Stimulated activated memory B cell treated with anti-CD40 and anti-IgM and Interleukin-4, amounts not matched to agents 10 μg/mL and 1 μg/mL and 100 μg/mL, for 72 hours (primary cell): ENCODE results near the gene MEGF10.

Source experiments
- ATAC-seq: fragments of 150-1000 bp; cut with Tn5 transposase; 2 replicates; pipeline ENCODE4 v1.10.0; 2021
- H3K27ac Mint-ChIP-seq: one replicate; pipeline ENCODE4 v1.8.0; 2022; ENCODE audit warnings: mild to moderate bottlenecking, mixed read lengths
- H3K27me3 Mint-ChIP-seq: one replicate; pipeline ENCODE4 v1.8.0; 2022; ENCODE audit warnings: mixed read lengths
- H3K36me3 Mint-ChIP-seq: one replicate; pipeline ENCODE4 v1.8.0; 2022; ENCODE audit warnings: mixed read lengths
- H3K4me1 Mint-ChIP-seq: one replicate; pipeline ENCODE4 v1.8.0; 2022; ENCODE audit warnings: mixed read lengths
- H3K4me3 Mint-ChIP-seq: one replicate; pipeline ENCODE4 v1.8.0; 2022; ENCODE audit warnings: mild to moderate bottlenecking, moderate library complexity, mixed read lengths
- H3K9me3 Mint-ChIP-seq: one replicate; pipeline ENCODE4 v1.8.0; 2022; ENCODE audit warnings: mixed read lengths

Gene MEGF10

DNA sequence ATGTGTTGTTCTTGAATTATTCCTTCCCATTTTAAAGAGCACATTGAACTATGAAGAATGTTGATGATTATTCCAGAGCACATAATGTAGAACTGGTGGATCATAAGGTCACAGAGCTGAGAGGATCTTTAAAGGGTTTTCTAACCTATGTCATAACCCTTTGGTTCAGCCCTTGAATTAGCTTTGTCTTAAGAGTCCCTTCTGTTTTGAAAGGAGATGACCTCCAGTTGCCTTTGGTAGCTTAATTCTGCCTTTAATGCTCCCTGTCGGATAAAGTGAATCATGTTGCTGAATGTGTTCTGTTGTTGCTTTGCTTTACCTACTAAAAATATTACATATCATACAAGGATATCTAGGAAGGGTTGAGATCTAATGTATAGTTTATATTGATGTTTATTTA lies 127.8 kb downstream of the MEGF10 start:
- no peak overlapping the region for H3K27ac Mint-ChIP-seq
- no peaks in the 10 kb centered on the region for H3K27me3 Mint-ChIP-seq
- H3K4me1 Mint-ChIP-seq = peaks cover 9% of the 10 kb centered on the region
- no peak overlapping the region for H3K4me3 Mint-ChIP-seq
- no peaks in the 10 kb centered on the region for H3K9me3 Mint-ChIP-seq
- no peak for ATAC-seq
- no peaks in the 10 kb centered on the region for H3K36me3 Mint-ChIP-seq

DNA sequence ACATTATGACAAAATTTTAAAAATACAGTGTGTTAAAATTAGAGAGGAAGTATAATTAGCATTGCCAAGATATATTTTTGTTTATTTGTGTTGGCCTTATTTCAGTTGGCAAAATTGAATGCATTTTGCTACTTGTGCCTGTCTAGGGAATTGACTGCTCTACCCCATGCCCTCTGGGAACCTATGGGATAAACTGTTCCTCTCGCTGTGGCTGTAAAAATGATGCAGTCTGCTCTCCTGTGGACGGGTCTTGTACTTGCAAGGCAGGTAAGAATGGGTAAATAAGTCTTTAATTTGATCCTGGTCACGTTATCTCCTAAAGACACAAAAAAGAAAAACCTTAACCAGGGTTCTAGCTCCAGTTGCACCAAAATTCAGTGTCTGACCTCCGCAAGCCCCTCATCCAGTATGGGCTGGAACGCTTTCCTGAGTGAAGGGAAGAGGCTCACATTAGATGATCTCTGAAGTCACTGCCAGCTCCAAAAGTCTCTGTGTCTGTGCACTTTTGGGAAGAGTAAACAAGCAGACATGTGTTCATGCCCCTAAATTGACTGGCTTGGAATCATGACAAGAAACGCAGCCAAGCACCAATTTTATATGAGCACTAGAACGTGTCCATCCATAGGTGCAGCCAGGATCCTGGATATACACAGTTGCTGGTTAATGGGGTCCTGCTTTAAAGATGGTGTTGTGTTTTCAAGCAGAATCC lies 128.5 kb downstream of the MEGF10 start:
- Mint-ChIP-seq H3K36me3 (no peaks in the 10 kb centered on the region), H3K9me3 (no peaks in the 10 kb centered on the region), H3K4me1 (peaks cover 10% of the 10 kb centered on the region), H3K27me3 (no peaks in the 10 kb centered on the region), H3K27ac (no peak overlapping the region), H3K4me3 (no peak overlapping the region)
- no peak for ATAC-seq

DNA sequence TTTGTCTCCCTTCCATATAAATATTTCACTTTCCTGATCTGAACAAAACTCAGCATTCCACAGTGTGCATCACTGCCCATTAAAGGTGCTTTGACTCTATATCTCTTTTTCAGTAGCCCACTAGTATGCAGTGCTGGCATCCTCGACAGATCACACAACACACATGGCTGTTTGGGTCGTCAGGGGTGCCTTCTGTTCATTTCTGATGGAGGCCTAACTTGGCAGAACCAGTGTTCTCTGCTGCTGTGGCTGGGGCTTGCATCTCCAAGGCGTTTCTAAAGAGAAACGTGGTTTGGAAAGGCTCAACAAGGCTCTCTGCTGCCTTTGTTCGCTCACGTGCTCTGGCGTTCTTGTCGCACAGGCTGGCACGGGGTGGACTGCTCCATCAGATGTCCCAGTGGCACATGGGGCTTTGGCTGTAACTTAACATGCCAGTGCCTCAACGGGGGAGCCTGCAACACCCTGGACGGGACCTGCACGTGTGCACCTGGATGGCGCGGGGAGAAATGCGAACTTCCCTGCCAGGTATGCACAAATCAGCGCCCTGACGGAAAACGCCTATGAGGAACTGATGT lies 129.2 kb downstream of the MEGF10 start:
- no peak for ATAC-seq
- H3K4me1 Mint-ChIP-seq = peaks cover 10% of the 10 kb centered on the region
- H3K36me3 Mint-ChIP-seq = no peaks in the 10 kb centered on the region
- H3K27me3 Mint-ChIP-seq = no peaks in the 10 kb centered on the region
- H3K4me3 Mint-ChIP-seq = no peak overlapping the region
- H3K27ac Mint-ChIP-seq = no peak overlapping the region
- H3K9me3 Mint-ChIP-seq = no peaks in the 10 kb centered on the region

DNA sequence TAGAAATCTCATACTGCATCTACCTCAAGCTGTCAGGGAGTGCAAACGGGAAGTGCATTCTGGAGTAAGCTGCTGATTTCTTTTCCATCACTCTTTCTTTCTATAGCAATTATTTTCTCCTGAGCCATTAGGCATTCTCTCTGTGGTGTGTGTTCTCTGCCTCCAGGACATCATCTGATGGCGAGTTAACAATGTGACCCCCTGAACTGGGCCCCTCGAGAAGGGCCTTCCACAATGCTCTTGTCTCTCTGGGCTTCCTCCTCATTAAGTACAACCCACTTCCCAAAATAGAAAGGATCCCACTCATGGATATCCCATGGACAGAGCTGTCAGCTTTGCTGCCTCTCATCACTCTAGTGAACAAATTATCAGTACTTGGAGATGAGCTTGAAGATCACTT lies 130.2 kb downstream of the MEGF10 start:
- H3K27ac Mint-ChIP-seq = no peak overlapping the region
- H3K36me3 Mint-ChIP-seq = no peaks in the 10 kb centered on the region
- ATAC-seq = no peak
- H3K4me1 Mint-ChIP-seq = peaks cover 10% of the 10 kb centered on the region
- H3K9me3 Mint-ChIP-seq = no peaks in the 10 kb centered on the region
- H3K4me3 Mint-ChIP-seq = no peak overlapping the region
- no peaks in the 10 kb centered on the region for H3K27me3 Mint-ChIP-seq

DNA sequence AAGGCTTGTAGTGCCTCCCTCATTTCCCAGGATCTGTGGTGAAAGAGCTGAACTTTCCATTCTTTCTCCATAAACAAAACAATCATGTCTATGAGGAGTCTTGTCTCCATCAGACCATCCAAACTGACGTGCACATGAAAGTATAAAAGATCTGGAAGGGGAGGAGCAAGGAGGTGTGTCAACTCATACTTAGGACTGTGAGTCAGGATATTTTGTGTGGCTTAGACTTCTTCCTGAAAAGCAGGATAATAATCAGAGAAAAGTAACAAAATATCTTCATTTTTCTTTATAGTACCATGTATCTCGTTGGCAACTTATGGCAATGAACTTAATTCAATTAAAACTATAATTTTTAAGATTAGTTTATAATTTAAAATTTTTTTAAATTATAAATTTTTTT lies 130.9 kb downstream of the MEGF10 start:
- H3K4me1 Mint-ChIP-seq = peaks cover 10% of the 10 kb centered on the region
- H3K4me3 Mint-ChIP-seq = no peak overlapping the region
- no peaks in the 10 kb centered on the region for H3K27me3 Mint-ChIP-seq
- H3K27ac Mint-ChIP-seq = no peak overlapping the region
- no peak for ATAC-seq
- H3K36me3 Mint-ChIP-seq = no peaks in the 10 kb centered on the region
- H3K9me3 Mint-ChIP-seq = no peaks in the 10 kb centered on the region

DNA sequence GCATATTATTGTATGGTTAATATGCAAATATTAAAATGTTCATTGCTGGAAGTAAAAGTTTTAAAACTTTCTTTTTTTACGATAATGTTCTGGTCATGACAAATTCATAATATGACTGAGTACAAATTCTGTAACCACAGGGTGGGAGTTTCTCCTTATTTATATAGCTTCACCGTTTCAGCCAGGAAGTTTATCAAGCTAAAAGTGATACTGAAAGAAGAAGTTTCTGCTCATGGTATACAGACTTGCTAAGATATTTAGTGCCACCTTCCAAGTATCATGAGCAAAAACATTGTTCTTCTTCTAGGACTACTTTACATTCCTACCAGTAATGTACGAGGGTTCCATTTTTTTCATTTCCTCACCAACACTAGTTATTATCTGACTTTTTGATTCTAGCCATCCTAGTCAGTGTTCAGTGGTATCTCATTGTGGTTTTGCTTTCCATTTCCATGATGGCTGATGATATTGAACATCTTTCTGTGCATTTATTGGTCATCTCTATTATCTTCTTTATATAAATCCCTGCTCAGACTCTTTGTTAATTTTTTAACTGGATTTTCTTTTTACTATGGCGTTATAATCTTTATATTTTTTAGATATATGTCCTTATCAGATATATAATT lies 132.7 kb downstream of the MEGF10 start:
- Mint-ChIP-seq H3K27ac (peak overlapping the region; percentile 48), H3K27me3 (no peaks in the 10 kb centered on the region), H3K4me3 (no peak overlapping the region), H3K4me1 (peaks cover 10% of the 10 kb centered on the region), H3K9me3 (no peaks in the 10 kb centered on the region), H3K36me3 (no peaks in the 10 kb centered on the region)
- ATAC-seq = no peak

DNA sequence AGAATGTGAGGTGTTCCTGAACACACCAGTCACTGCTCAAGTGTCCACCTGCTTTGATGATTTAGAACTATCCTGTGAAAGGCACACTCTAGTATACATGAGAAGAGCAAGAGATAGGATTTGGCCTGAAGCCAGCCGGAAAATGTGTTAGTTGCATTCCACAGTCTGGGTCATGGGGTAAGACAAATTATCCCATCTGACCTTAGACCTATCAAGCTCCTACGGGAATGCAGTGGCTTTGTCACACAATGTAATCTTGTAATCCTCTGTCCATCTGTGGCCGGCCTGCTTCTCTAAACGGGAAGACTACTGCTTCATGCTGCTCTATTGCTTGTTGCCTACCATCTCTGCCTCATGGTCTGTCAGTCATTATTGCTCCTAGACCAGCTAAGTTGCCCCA lies 134.4 kb downstream of the MEGF10 start:
- no peaks in the 10 kb centered on the region for H3K9me3 Mint-ChIP-seq
- no peak overlapping the region for H3K4me3 Mint-ChIP-seq
- peaks cover 10% of the 10 kb centered on the region for H3K4me1 Mint-ChIP-seq
- H3K36me3 Mint-ChIP-seq = no peaks in the 10 kb centered on the region
- no peak for ATAC-seq
- H3K27me3 Mint-ChIP-seq = no peaks in the 10 kb centered on the region
- H3K27ac Mint-ChIP-seq = no peak overlapping the region

DNA sequence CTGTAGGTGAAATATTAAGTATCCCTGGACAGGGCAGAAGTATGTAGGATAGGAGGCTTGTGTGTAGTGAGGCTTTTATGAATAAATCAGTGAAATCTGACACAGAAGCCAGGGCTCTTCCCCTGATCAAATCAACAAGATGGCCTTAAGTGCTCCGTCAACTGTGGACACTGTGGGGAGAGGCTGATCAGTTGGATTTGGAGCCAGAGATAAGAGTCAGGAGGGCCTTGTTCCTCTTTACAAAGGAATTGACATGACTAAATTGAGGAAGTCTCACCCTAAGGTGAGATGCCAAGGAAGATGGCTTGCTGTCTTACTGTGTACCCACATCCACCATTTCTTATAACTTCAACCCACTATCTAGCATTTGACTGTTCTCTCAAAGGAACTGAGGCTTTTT lies 135.3 kb downstream of the MEGF10 start:
- Mint-ChIP-seq H3K4me3 (no peak overlapping the region), H3K4me1 (peaks cover 10% of the 10 kb centered on the region), H3K27me3 (no peaks in the 10 kb centered on the region), H3K9me3 (no peaks in the 10 kb centered on the region), H3K36me3 (no peaks in the 10 kb centered on the region), H3K27ac (no peak overlapping the region)
- ATAC-seq = no peak

DNA sequence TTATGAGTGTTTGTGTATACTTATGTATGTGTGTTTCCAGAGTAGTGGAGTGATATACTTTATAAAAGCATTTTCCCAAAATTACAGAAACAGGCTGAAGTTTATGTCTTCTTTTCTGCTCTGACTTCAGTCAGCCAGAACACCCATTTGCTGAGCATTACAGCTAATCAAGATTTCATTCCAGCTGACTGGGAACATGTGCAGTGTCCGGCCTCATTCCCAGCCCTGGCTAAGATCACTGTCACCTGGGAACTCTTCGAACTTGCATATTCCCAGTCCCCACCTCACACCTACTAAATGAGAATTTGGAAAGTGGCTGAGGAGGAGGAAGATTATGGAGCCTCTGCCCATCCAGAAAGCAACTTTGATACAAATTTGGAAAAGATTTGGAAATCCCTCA lies 136.1 kb downstream of the MEGF10 start:
- Mint-ChIP-seq H3K27ac (no peak overlapping the region), H3K9me3 (no peaks in the 10 kb centered on the region), H3K4me3 (no peak overlapping the region), H3K4me1 (peaks cover 10% of the 10 kb centered on the region), H3K36me3 (no peaks in the 10 kb centered on the region), H3K27me3 (no peaks in the 10 kb centered on the region)
- ATAC-seq = no peak

DNA sequence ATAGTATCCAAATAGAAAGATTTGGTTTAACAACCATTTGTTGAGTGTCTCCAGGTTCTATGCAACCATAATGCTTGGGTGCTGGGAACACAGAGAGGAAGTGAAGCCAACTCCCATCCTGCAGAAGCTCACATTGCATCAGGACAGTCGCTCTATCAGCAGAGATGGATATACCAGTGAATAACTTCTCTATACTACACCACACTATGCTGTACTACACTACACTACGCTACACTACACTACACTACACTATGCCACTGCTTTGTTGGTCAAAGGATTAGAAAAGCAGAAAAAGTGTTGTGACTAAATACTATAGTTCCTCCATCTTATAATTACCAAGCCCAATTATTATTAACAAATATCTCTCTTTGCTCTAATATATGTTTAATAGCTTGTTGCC lies 137.7 kb downstream of the MEGF10 start:
- no peak overlapping the region for H3K27ac Mint-ChIP-seq
- H3K4me1 Mint-ChIP-seq = peaks cover 2% of the 10 kb centered on the region
- no peak overlapping the region for H3K4me3 Mint-ChIP-seq
- no peaks in the 10 kb centered on the region for H3K27me3 Mint-ChIP-seq
- no peaks in the 10 kb centered on the region for H3K36me3 Mint-ChIP-seq
- no peak for ATAC-seq
- no peaks in the 10 kb centered on the region for H3K9me3 Mint-ChIP-seq

DNA sequence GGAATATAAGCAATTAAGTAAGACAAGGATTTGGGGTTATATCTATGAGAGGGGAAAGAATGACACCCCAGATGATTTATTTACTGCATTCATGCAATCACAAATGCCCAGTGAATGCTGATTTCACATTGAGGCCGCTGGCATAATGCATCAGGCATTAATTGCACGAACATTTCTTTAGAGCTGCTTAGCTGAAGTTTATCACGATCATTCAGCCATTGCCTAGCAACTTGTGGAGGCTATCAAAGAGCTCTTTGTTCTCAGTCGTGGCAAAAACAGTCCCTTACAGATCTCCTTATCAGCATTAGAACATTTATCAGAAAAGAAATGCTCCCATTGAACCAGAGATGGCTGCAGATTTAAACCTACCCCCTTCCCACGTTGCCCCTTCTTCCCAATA lies 138.2 kb downstream of the MEGF10 start:
- no peak for ATAC-seq
- no peaks in the 10 kb centered on the region for H3K27me3 Mint-ChIP-seq
- H3K27ac Mint-ChIP-seq = no peak overlapping the region
- no peaks in the 10 kb centered on the region for H3K9me3 Mint-ChIP-seq
- H3K36me3 Mint-ChIP-seq = no peaks in the 10 kb centered on the region
- no peak overlapping the region for H3K4me3 Mint-ChIP-seq
- no peaks in the 10 kb centered on the region for H3K4me1 Mint-ChIP-seq

DNA sequence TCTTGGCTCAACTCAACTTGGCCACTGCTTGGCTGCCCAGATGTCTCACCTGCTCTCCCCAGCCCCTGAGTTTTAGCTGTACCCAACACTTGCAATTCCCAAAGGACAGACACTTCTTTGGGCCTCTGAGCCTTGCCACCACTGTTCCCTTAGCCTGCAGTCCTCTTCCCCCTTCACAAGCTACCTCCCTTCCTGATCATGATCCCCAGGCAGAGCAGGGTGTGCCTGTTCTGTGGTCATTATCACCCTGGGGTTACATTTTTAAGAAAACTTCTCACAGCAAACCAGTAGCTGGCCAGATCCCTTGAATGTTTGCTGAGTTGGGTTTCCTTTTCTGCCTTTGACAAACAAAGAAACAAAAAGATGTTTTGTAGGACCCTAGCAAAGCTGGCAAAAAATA lies 139.3 kb downstream of the MEGF10 start:
- H3K36me3 Mint-ChIP-seq = no peaks in the 10 kb centered on the region
- H3K4me3 Mint-ChIP-seq = no peak overlapping the region
- no peaks in the 10 kb centered on the region for H3K4me1 Mint-ChIP-seq
- no peak overlapping the region for H3K27ac Mint-ChIP-seq
- H3K27me3 Mint-ChIP-seq = no peaks in the 10 kb centered on the region
- ATAC-seq = no peak
- no peaks in the 10 kb centered on the region for H3K9me3 Mint-ChIP-seq

DNA sequence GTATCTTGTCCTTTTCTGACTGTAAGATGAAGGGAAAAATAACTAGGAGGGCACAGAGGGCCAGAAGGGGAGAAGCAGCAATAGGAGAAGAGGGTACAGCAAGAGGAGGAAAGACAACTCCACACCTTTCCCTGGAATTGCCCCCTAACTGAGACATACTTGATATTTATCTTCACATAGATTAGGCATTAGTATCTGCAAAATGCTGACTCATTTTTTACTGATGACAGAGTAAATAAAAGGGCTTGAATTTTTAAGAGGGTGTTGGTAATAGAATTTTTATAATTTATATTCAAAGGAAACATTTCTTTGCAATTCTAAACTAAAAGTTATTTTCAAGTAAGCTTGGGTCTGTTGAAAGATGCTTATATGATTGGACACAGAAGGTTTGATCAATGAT lies 140.0 kb downstream of the MEGF10 start:
- no peaks in the 10 kb centered on the region for H3K36me3 Mint-ChIP-seq
- H3K4me3 Mint-ChIP-seq = no peak overlapping the region
- H3K4me1 Mint-ChIP-seq = no peaks in the 10 kb centered on the region
- ATAC-seq = no peak
- H3K27ac Mint-ChIP-seq = no peak overlapping the region
- H3K9me3 Mint-ChIP-seq = no peaks in the 10 kb centered on the region
- no peaks in the 10 kb centered on the region for H3K27me3 Mint-ChIP-seq

DNA sequence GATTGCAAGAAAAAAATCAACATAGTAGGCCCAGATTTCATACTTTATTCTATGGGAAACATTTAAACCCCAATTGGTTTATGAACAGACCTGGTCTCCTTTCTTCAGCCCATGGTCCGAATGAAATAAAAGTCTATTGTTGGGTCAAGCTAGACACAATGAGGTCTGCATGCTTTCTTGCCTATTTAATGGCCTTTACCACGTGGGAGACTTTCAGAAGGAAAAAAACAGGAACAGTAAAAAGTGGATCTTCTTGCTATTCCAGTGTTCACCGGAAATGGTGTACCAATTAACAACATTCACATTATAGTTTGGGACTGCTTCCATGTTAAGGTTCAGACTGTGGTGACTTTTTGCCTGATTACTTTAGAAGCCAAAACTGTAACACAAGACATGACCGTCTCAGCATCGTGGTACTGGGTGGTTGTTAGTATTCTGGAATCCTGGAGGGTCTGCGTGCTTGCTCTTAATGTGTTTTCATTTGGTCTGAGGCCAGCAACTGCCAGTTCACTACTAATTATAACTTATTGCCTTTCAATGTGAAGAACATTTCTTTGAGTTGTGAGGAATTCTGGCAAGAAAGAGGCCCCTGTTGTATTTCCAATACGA lies 141.5 kb downstream of the MEGF10 start:
- H3K27ac Mint-ChIP-seq = no peak overlapping the region
- ATAC-seq = no peak

DNA sequence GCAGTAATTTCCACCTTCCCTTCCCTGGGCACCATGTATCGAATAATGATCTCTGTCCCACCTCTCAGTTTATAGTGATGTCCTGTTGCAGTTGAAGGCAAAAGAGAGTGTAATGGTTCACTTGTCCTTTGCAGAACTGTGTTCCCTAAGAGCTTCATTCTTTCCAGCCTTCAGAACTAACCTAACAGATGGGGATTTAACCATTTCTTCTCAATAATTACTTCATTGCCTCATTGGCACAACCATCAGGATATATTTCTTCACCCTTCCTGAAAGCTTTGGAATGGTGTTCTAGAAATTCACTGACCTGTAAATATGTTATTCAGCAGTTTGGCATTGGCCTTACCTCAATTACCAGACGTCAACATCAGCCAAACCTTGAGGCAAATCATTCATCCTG lies 142.9 kb downstream of the MEGF10 start:
- no peaks in the 10 kb centered on the region for H3K9me3 Mint-ChIP-seq
- no peaks in the 10 kb centered on the region for H3K36me3 Mint-ChIP-seq
- H3K4me1 Mint-ChIP-seq = no peaks in the 10 kb centered on the region
- H3K27ac Mint-ChIP-seq = no peak overlapping the region
- peaks cover 8% of the 10 kb centered on the region for H3K27me3 Mint-ChIP-seq
- no peak overlapping the region for H3K4me3 Mint-ChIP-seq
- ATAC-seq = no peak

More for the DNA sequence above, 141.5 kb downstream of the MEGF10 start:
- H3K9me3 Mint-ChIP-seq = no peaks in the 10 kb centered on the region
- no peaks in the 10 kb centered on the region for H3K36me3 Mint-ChIP-seq
- H3K4me1 Mint-ChIP-seq = no peaks in the 10 kb centered on the region
- H3K27me3 Mint-ChIP-seq = no peaks in the 10 kb centered on the region
- H3K4me3 Mint-ChIP-seq = no peak overlapping the region

DNA sequence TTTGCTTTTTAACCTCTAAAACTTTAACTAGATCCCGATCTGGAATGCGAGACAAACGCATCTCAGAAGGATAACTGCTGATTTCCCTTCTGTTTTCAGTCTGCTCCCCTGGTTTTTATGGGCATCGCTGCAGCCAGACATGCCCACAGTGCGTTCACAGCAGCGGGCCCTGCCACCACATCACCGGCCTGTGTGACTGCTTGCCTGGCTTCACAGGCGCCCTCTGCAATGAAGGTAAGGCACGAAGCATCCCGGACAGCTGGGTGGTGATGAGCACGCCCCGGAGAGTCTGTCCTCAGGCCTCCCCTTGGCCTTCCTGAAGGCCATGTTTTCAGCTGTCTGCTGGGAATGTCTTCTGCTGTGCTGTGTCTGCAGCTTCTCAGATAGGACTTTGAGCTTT lies 144.0 kb downstream of the MEGF10 start:
- H3K4me3 Mint-ChIP-seq = no peak overlapping the region
- no peak overlapping the region for H3K27ac Mint-ChIP-seq
- H3K4me1 Mint-ChIP-seq = no peaks in the 10 kb centered on the region
- no peaks in the 10 kb centered on the region for H3K9me3 Mint-ChIP-seq
- no peaks in the 10 kb centered on the region for H3K36me3 Mint-ChIP-seq
- ATAC-seq = no peak
- H3K27me3 Mint-ChIP-seq = peaks cover 14% of the 10 kb centered on the region
